G401 (cell line): ENCODE data around the gene FAM222A. TPM values are rescaled to one million over a fixed set of nuclear protein-coding genes. Genes with fewer than 3 reads are reported as not detected.
A peak's percentile ranks its signal among the peaks of the same experiment; 100 is the strongest.

Source experiments
- DNase-seq: peaks from one replicate; pipeline ENCODE4 v3.0.0-alpha.2; 2015; ENCODE audit warnings: low spot score
- in situ Hi-C: cut with HindIII; loops from 2 replicates; pipeline ENCODE4 v1.10.0; 2016; ENCODE audit warnings: low sequenced_read_pairs, mixed read lengths
- total RNA-seq: library from RNA; depleted of rRNA; stranded (reverse); fragments of >200 nt; shearing (Covaris generic); gene quantifications from 2 replicates; pipeline ENCODE4 v1.2.3, GENCODE V29; 2014

Gene FAM222A
- total RNA-seq, 1 experiment from 2014 or later, result 4.0 TPM

DNA sequence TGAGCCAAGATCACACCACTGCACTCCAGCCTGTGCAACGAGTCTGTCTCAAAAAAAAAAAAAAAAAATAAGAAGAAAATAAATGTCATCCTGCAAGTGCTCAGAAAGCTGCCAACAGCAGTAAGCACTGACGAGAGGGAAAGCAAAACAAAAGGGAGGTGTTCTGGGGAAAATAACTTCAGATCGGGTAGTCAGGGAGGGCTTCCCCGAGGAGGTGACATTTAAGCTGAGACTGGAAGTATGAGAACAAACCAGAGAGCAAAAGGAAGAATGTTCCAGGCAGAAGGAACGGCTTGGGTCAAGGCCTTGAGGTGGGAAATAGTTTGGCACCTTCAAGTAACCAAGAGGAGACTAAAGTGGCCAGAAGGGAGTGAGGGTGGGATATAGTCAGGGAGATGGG is 4.7 kb upstream of the FAM222A start:
- in situ Hi-C loops, result no loop called here
- DNase-seq, result no peak

- no peak for DNase-seq
- in situ Hi-C loops, result no loop called here
Measured at GRCh38 chr12:109709401-109709991, 4.1 kb upstream of the FAM222A start.

GRCh38 chr12:109710205-109710746 is 3.3 kb upstream of the FAM222A start:
- no peak for DNase-seq
- in situ Hi-C loops, result no loop called here

GRCh38 chr12:109710747-109711595 is 2.7 kb upstream of the FAM222A start:
- DNase-seq, result no peak
- in situ Hi-C loops, result no loop called here

- in situ Hi-C loops, result no loop called here
- no peak for DNase-seq
Measured at GRCh38 chr12:109711596-109712461, 1.8 kb upstream of the FAM222A start.

- DNase-seq, result peak; percentile 51
- in situ Hi-C loops, result no loop called here
Measured at GRCh38 chr12:109714141-109714912, 702 bp downstream of the FAM222A start.

- in situ Hi-C loops, result no loop called here
- no peak for DNase-seq
Measured at GRCh38 chr12:109714913-109715244, 1.3 kb downstream of the FAM222A start.

- DNase-seq, result peak; percentile 45
- in situ Hi-C loops, result no loop called here
Measured at GRCh38 chr12:109715310-109716091, 1.9 kb downstream of the FAM222A start.

DNA sequence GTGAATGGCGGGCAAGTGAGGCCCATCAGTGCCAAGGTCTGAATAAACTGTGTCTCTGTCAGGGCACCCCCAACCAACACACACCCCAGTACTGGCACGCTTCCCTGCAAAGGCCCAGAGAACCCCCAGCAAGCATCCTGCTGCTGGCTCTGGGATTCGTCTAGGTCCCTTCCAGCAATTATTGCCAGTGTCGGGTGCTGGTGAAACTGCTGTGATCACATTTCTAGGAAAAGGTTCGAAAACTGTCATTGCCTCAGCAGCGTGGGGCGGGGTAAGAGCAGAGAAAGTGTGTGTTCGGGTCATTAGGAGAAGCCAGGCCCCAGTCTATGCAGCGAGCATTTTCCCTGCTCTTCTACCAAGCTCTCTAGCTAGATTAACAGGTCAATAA is 2.5 kb downstream of the FAM222A start:
- in situ Hi-C loops, result no loop called here

DNA sequence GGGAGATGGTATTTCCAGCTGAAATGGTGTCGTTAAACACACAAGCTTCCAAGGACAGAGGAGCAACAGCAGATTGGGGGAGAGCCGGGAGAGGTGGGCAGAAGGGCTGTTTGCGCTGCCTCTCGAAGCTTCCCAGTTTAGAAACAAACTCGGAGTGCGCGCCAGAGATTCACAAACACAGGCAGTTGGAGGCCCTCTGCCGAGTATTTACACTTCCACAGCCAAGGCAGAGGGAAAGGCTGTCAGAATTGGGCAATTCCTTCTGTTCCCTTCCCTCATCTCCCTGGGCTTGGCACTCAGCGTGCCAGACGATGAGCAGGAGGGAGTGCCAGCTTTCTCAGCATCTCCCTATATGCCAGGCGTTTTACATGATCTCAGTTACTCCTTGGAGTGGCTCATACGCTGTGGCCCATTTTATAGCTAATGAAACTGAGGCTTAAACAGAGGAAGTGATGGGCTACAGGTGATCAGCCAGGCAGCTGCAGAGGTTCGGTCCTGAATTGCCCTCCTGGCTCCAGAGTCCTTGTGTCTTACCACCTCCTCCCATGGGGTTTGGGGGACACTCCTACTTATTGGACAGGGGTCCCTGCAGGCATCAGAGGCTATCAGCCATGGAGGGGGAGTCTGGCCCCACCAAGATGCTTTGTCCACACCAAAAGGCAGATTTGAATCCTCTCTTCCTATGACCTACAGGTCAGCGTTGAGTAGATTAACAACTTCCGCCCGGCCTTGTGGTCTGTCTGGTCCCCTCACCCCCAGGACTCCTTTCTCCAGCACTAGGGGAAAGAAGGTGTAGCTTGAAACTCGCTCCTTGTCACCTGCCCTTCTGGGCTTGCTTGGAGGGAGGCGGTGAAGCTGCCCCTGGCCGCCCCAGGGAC is 3.1 kb downstream of the FAM222A start:
- in situ Hi-C loops, result no loop called here
- DNase-seq, result peak; percentile 97

More for the DNA sequence above, 2.5 kb downstream of the FAM222A start:
- DNase-seq, result no peak

DNA sequence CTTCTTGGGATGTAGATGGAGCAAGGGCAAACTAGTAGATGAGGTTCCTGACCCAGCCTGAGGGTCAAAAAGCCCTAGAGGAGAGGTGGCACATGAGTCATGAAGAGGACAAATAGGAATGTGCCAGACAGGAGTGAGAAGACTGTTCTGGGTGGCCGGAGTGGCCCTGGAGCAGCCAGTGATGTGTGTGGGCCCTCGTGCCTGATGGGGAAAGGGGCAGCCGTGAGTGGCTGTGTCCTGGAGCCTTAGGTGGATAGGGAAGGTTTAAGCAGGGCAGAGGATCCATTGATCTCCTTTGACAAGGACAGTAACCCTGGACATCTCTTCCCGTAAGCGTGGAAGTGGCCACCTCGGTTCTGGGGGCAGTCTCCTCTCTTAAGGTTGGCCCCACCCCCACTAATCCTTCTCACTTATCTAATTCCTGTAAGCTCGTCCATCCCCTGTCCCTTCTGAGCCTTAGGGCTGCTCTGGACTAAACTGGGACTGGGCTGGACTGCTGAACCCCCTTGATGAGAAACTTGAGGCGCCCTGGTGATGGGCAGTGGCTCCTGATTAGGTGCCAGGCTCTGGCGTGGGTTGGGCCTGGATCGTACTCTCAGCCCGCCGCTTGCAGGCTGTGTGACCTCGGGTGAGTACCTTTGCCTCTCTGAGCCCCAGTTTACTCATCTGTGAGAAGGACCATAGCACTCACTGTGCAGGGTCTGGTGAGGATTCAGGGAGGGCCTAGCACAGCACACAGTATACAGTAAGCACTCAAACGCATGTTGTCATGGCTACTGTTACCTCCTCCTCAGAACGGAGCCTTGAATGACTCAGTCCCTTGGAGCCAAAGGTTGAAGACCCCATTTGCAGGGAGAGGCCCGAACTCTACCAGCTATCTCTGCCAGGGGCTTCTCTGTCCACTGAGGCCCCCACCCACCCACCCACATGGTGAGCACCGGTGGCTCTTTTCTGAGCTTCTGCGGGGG is 4.0 kb downstream of the FAM222A start:
- DNase-seq, result no peak
- in situ Hi-C loops, result no loop called here

- in situ Hi-C loops, result no loop called here
- DNase-seq, result peak; percentile 25
Measured at GRCh38 chr12:109718390-109718789, 4.8 kb downstream of the FAM222A start.

- peak; percentile 22 for DNase-seq
- in situ Hi-C loops, result no loop called here
Measured at GRCh38 chr12:109719123-109720022, 5.7 kb downstream of the FAM222A start.

DNA sequence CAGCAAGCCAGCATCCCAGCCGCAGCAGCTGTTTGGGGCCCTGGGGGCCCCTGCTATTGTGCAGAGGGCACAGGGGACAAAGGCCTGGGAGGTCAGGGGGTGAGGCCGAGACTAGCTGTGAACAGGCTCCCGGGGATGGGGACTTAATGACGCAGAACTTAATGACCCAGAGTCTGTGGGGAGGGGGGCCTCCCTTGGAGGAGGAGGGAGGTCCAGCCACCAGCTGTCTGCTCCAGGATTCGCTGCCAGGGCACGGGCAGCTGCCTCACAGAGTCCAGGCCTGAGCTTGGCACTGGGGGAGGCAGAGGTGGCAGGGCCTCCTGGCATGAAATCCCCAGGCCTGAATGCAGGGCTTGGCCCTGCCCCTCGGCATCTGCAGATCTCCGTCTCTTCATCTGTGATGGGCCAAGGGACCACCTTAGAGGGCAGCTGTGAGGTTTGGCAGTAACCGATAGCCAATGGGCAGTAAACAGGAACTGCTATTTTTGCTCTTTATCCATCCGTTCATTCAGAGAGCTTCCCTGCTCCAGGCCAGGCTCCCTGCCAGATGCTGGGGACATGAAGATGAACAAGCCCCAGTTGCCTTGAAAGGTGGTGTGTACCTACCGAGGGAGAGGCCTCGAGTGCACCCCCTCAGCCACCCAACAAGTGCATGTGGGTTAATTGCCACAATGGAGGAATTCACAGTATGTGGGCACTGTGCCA is 6.7 kb downstream of the FAM222A start:
- DNase-seq, result peak; percentile 16
- in situ Hi-C loops, result no loop called here

DNA sequence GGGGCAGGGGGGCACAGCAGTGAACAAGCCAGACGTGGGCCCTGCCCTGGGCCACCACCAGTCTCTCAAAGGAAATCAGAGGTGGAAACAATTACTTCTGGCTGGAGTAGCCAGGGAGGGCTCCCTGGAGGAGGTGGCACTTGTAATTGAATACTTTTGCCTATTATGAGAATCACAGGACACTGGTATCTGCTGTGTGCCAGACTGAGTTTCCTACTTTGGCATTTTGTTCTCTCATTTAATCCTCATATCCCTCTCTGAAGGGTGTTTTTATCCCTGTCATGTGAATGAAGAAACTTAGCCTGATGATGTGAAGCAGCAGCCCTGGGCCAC is 7.2 kb downstream of the FAM222A start:
- DNase-seq, result no peak
- in situ Hi-C loops, result no loop called here
